Neural crest cell (in vitro differentiated cells): Measurements from ENCODE around the gene RBM4. TPM values are rescaled to one million over a fixed set of nuclear protein-coding genes. Genes with fewer than 3 reads are reported as not detected.
A peak's percentile ranks its signal among the peaks of the same experiment; 100 is the strongest.
"Not testable (repeated sequence)": the region's sequence is repeated elsewhere in the genome, so short reads cannot be mapped to it uniquely, and the experiment has no call there.

ENCODE experiments used
- DNase-seq: peaks from one replicate; pipeline ENCODE4 v3.0.0; 2021; ENCODE audit warnings: low read depth, mixed read lengths, low spot score
- H3K27ac Mint-ChIP-seq: one replicate; pipeline ENCODE4 v1.8.0; 2021; ENCODE audit warnings: mild to moderate bottlenecking, mixed read lengths; ENCODE audit not compliant: unreplicated experiment
- H3K27me3 Mint-ChIP-seq: 2 replicates; pipeline ENCODE4 v1.8.0; 2021; ENCODE audit warnings: low read depth, mild to moderate bottlenecking, mixed read lengths
- H3K36me3 Mint-ChIP-seq: 2 replicates; pipeline ENCODE4 v1.8.0; 2021; ENCODE audit warnings: low read depth, mild to moderate bottlenecking, mixed read lengths
- H3K4me1 Mint-ChIP-seq: 2 replicates; pipeline ENCODE4 v1.8.0; 2021; ENCODE audit warnings: mixed read lengths
- H3K4me3 Mint-ChIP-seq: one replicate; pipeline ENCODE4 v1.8.0; 2021; ENCODE audit warnings: mild to moderate bottlenecking, mixed read lengths
- H3K9me3 Mint-ChIP-seq: 2 replicates; pipeline ENCODE4 v1.8.0; 2021; ENCODE audit warnings: mixed read lengths
- CTCF ChIP-seq: fragments of 200-600 bp; sonication (generic); conservative IDR thresholded peaks from 2 replicates; pipeline ENCODE4 v1.5.0; 2021; ENCODE audit warnings: antibody characterized with exemption, mild to moderate bottlenecking
- total RNA-seq: library from RNA; stranded (reverse); gene quantifications from 2 replicates; pipeline ENCODE4 v1.2.1, GENCODE V29; 2021

RBM4 gene
- total RNA-seq, 1 donor from 2014 or later: 268 TPM

GRCh38 chr11:66600631-66601233 lies 37.8 kb upstream of the RBM4 start:
- H3K4me1 Mint-ChIP-seq: no peaks in the 10 kb centered on the region
- H3K36me3 Mint-ChIP-seq: no peaks in the 10 kb centered on the region
- TF ChIP-seq CTCF: no peak
- DNase-seq: no peak
- no peak overlapping the region for H3K4me3 Mint-ChIP-seq
- H3K9me3 Mint-ChIP-seq: no peaks in the 10 kb centered on the region
- H3K27me3 Mint-ChIP-seq: no peaks in the 10 kb centered on the region
- no peak overlapping the region for H3K27ac Mint-ChIP-seq

- Mint-ChIP-seq H3K27me3 (no peaks in the 10 kb centered on the region), H3K4me3 (no peak overlapping the region), H3K36me3 (no peaks in the 10 kb centered on the region), H3K9me3 (no peaks in the 10 kb centered on the region), H3K4me1 (no peaks in the 10 kb centered on the region), H3K27ac (no peak overlapping the region)
- no peak for DNase-seq
- no peak for TF ChIP-seq CTCF
These were observed 35.4 kb upstream of the RBM4 start for GRCh38 chr11:66603072-66603471.

- TF ChIP-seq CTCF: no peak
- no peak overlapping the region for H3K27ac Mint-ChIP-seq
- H3K4me1 Mint-ChIP-seq: no peaks in the 10 kb centered on the region
- H3K4me3 Mint-ChIP-seq: no peak overlapping the region
- DNase-seq: no peak
- H3K27me3 Mint-ChIP-seq: no peaks in the 10 kb centered on the region
- H3K9me3 Mint-ChIP-seq: no peaks in the 10 kb centered on the region
- no peaks in the 10 kb centered on the region for H3K36me3 Mint-ChIP-seq
These were observed 34.3 kb upstream of the RBM4 start for GRCh38 chr11:66604155-66604554.

- not testable (repeated sequence) for H3K4me3 Mint-ChIP-seq, H3K9me3 Mint-ChIP-seq, H3K27ac Mint-ChIP-seq, H3K4me1 Mint-ChIP-seq, H3K27me3 Mint-ChIP-seq, H3K36me3 Mint-ChIP-seq, DNase-seq
These were observed 31.9 kb upstream of the RBM4 start for GRCh38 chr11:66606608-66607007.

GRCh38 chr11:66607126-66607834 lies 31.2 kb upstream of the RBM4 start:
- no peaks in the 10 kb centered on the region for H3K9me3 Mint-ChIP-seq
- no peaks in the 10 kb centered on the region for H3K27me3 Mint-ChIP-seq
- H3K27ac Mint-ChIP-seq: peak overlapping the region; percentile 67
- peaks cover 2% of the 10 kb centered on the region for H3K36me3 Mint-ChIP-seq
- no peak overlapping the region for H3K4me3 Mint-ChIP-seq
- no peak for TF ChIP-seq CTCF
- DNase-seq: no peak
- no peaks in the 10 kb centered on the region for H3K4me1 Mint-ChIP-seq
